PC-3 (cell line): ENCODE measurements around the gene BARHL1.

Experiments used
- CTCF ChIP-seq: fragments of 300-600 bp; sonication (generic); conservative IDR thresholded peaks from 2 replicates; pipeline ENCODE4 v1.5.1; 2017; ENCODE audit warnings: antibody characterized with exemption, low read depth, mild to moderate bottlenecking, low read length
- EZH2 ChIP-seq: fragments of 300-600 bp; sonication (generic); IDR thresholded peaks from one replicate; pipeline ENCODE4 v1.6.1; 2017; ENCODE audit warnings: antibody characterized with exemption, mild to moderate bottlenecking, low read length; ENCODE audit not compliant: unreplicated experiment
- EZH2phosphoT487 ChIP-seq: fragments of 300-600 bp; sonication (generic); IDR thresholded peaks from 2 replicates; pipeline ENCODE4 v1.6.1; 2018; ENCODE audit warnings: mild to moderate bottlenecking, antibody characterized with exemption, low read length, borderline replicate concordance

GRCh38 chr9:132582786-132583583 is 579 bp downstream of the BARHL1 start:
- TF ChIP-seq CTCF (no peak), EZH2 (no peak), EZH2phosphoT487 (no peak)
